Measurements from ENCODE around the gene RGL1.
"Not testable (repeated sequence)": the region's sequence is repeated elsewhere in the genome, so short reads cannot be mapped to it uniquely, and the experiment has no call there.

DNA sequence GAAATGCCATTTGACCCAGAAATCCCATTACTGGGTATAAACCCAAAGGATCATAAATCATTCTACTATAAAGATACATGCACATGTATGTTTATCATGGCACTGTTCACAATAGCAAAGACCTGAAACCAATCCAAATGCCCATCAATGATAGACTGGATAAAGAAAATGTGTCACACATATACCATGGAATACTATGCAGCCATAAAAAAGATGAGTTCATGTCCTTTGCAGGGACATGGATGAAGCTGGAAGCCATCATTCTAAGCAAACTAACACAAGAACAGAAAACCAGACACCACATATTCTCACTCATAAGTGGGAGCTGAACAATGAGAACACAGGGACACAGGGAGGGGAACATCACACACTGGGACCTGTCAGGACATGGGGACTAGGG is 42.1 kb upstream of the RGL1 start:
- TF ChIP-seq, protein P1, sequence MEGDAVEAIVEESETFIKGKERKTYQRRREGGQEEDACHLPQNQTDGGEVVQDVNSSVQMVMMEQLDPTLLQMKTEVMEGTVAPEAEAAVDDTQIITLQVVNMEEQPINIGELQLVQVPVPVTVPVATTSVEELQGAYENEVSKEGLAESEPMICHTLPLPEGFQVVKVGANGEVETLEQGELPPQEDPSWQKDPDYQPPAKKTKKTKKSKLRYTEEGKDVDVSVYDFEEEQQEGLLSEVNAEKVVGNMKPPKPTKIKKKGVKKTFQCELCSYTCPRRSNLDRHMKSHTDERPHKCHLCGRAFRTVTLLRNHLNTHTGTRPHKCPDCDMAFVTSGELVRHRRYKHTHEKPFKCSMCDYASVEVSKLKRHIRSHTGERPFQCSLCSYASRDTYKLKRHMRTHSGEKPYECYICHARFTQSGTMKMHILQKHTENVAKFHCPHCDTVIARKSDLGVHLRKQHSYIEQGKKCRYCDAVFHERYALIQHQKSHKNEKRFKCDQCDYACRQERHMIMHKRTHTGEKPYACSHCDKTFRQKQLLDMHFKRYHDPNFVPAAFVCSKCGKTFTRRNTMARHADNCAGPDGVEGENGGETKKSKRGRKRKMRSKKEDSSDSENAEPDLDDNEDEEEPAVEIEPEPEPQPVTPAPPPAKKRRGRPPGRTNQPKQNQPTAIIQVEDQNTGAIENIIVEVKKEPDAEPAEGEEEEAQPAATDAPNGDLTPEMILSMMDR (IDR thresholded peaks at IDR 0.05), result not testable (repeated sequence)
- TF ChIP-seq TCF7L2 (IDR thresholded peaks at IDR 0.05; ENCODE audit: low read depth, low read length); POLR2AphosphoS5 (IDR thresholded peaks at IDR 0.05; ENCODE audit: low read depth, low read length); SIN3A (IDR thresholded peaks at IDR 0.05; ENCODE audit: borderline replicate concordance, insufficient read depth, low read depth, low read length): not testable (repeated sequence)
